ENCODE data around the gene LYG1.

DNA sequence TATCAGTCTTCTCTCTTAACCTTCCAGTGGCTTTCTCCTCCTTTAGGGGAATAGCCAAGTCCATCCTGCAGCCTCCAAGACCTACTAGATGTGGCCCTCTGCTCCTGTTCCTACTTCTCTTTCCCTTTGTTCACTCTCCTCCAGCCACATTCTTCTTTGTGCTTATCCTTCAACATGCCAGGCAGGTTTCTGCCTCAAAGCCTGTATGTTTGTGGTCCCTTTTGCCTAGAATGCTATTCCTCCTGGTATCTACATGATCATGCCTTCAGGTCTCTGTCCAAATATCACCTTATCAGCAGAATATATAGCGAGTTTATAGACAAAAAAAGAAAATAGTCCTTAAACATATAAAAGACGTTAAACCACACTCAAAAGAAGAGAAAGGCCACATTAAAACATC is 51.0 kb downstream of the LYG1 start:
- TF ChIP-seq POLR2A (IDR thresholded peaks at IDR 0.05; ENCODE audit: low read length) (no peak), GATA1 (IDR thresholded peaks at IDR 0.05; ENCODE audit: low read depth, low read length) (no peak)
